Keratinocyte (primary cell): ENCODE results near the gene PDZRN4. TPM values are rescaled to one million over a fixed set of nuclear protein-coding genes. Genes with fewer than 3 reads are reported as not detected.

Experiments
- DNase-seq: peaks from one replicate; pipeline ENCODE4 v3.0.0-alpha.2; 2011; ENCODE audit warnings: low read depth, missing footprints, low spot score
- FAIRE-seq: peaks from 2 replicates; lab custom pipeline; 2011; peaks lifted over from hg19 to GRCh38; lab: Jason Lieb, UNC
- H2AFZ ChIP-seq: 2 replicates; pipeline ENCODE4 v1.6.0; 2012; ENCODE audit warnings: low read length, control low read depth, inconsistent platforms; ENCODE audit not compliant: control insufficient read depth
- H3K27ac ChIP-seq: 2 replicates; pipeline ENCODE4 v1.5.1; 2011; ENCODE audit warnings: low read length; ENCODE audit not compliant: control insufficient read depth, insufficient read depth
- H3K27me3 ChIP-seq: 3 replicates; pipeline ENCODE4 v1.6.0; 2011; ENCODE audit warnings: low read length; ENCODE audit not compliant: control insufficient read depth, insufficient read depth; ENCODE audit errors: extremely low read depth
- H3K36me3 ChIP-seq, 2 experiments: 2 replicates in 1 of 2; 3 replicates in 1 of 2; pipeline ENCODE4 v1.5.1; 2011; ENCODE audit warnings: low read length in 2 of 2, mild to moderate bottlenecking in 1 of 2; ENCODE audit not compliant: control insufficient read depth in 2 of 2, insufficient read depth in 2 of 2; ENCODE audit errors: extremely low read depth in 1 of 2
- H3K4me1 ChIP-seq: 3 replicates; pipeline ENCODE4 v1.5.1; 2011; ENCODE audit warnings: low read length; ENCODE audit not compliant: control insufficient read depth, insufficient read depth; ENCODE audit errors: extremely low read depth
- H3K4me2 ChIP-seq: 3 replicates; pipeline ENCODE4 v1.6.0; 2011; ENCODE audit warnings: low read depth, low read length; ENCODE audit not compliant: control insufficient read depth, insufficient read depth; ENCODE audit errors: extremely low read depth
- H3K4me3 ChIP-seq, 3 experiments: fragments of 200-600 bp in 1 of 3; sonication (generic) in 1 of 3; 2 replicates in 2 of 3; 3 replicates in 1 of 3; pipeline ENCODE4 v1.5.1; 2011 to 2016; ENCODE audit warnings: low read length in 3 of 3, mild to moderate bottlenecking in 3 of 3, control low read depth in 2 of 3, inconsistent platforms in 1 of 3, low read depth in 1 of 3, mixed read lengths in 1 of 3, mixed run types in 1 of 3, moderate library complexity in 1 of 3; ENCODE audit not compliant: control insufficient read depth in 2 of 3, insufficient read depth in 2 of 3; ENCODE audit errors: extremely low read depth in 1 of 3
- H3K79me2 ChIP-seq: 2 replicates; pipeline ENCODE4 v1.6.0; 2012; ENCODE audit warnings: low read length; ENCODE audit not compliant: control insufficient read depth, insufficient read depth
- H3K9ac ChIP-seq: 3 replicates; pipeline ENCODE4 v1.6.0; 2011; ENCODE audit warnings: low read length; ENCODE audit not compliant: control insufficient read depth, insufficient read depth; ENCODE audit errors: extremely low read depth
- H3K9me1 ChIP-seq: 3 replicates; pipeline ENCODE4 v1.6.0; 2011; ENCODE audit warnings: low read length; ENCODE audit not compliant: control insufficient read depth, insufficient read depth; ENCODE audit errors: extremely low read depth
- H3K9me3 ChIP-seq: 2 replicates; pipeline ENCODE4 v1.5.1; 2012; ENCODE audit warnings: low read depth, low read length; ENCODE audit not compliant: control insufficient read depth
- H4K20me1 ChIP-seq: 3 replicates; pipeline ENCODE4 v1.6.0; 2011; ENCODE audit warnings: low read length; ENCODE audit not compliant: control insufficient read depth, insufficient read depth; ENCODE audit errors: extremely low read depth
- EZH2 ChIP-seq: IDR thresholded peaks from one replicate; pipeline ENCODE4 v1.6.1; 2012; ENCODE audit warnings: inconsistent platforms, mild to moderate bottlenecking, low read length, moderate library complexity
- dilution Hi-C: fragments of 300-500 bp; cut with MboI; formaldehyde crosslinking; loops from one replicate; pipeline ENCODE4 v1.7.0; 2020; ENCODE audit warnings: low sequenced_read_pairs; ENCODE audit not compliant: extremely low pct_ligation_motif_present
- polyA plus RNA-seq, 5 experiments: library from polyadenylated mRNA; depleted of rRNA in 3 of 5; stranded (reverse) in 3 of 5; stranded (forward) in 1 of 5; unstranded in 1 of 5; fragments of >200 nt; gene quantifications; 1 replicate in 1 of 5; 2 replicates in 3 of 5; 3 replicates in 1 of 5; pipeline versions ENCODE4 v1.2.1 to v1.2.3, GENCODE V29; 2011 to 2012; ENCODE audit warnings: missing spikeins in 2 of 5, low read depth in 1 of 5, low replicate concordance in 1 of 5
- TF ChIP-seq, protein P1 (sequence below), 3 experiments: IDR thresholded peaks in 1 of 3; conservative IDR thresholded peaks in 1 of 3; optimal IDR thresholded peaks in 1 of 3; 2 replicates in 2 of 3; 3 replicates in 1 of 3; pipeline versions ENCODE3 to v1.5.1; 2011; ENCODE audit warnings: low read length in 3 of 3, mild to moderate bottlenecking in 3 of 3, moderate library complexity in 2 of 3, control low read depth in 1 of 3, inconsistent platforms in 1 of 3; ENCODE audit not compliant: insufficient read depth in 2 of 3; ENCODE audit errors: extremely low read depth in 1 of 3

Gene PDZRN4
- polyA plus RNA-seq, 1 donor (not counting 4 experiments of a cell fraction or from before 2014, with no cell fraction given) = not detected

GRCh38 chr12:41271489-41271888 is 83.4 kb downstream of the PDZRN4 start:
- DNase-seq = no peak
- dilution Hi-C loops = no loop called here
- no peaks in the 10 kb centered on the region for H3K27me3 ChIP-seq
- TF ChIP-seq, protein P1, sequence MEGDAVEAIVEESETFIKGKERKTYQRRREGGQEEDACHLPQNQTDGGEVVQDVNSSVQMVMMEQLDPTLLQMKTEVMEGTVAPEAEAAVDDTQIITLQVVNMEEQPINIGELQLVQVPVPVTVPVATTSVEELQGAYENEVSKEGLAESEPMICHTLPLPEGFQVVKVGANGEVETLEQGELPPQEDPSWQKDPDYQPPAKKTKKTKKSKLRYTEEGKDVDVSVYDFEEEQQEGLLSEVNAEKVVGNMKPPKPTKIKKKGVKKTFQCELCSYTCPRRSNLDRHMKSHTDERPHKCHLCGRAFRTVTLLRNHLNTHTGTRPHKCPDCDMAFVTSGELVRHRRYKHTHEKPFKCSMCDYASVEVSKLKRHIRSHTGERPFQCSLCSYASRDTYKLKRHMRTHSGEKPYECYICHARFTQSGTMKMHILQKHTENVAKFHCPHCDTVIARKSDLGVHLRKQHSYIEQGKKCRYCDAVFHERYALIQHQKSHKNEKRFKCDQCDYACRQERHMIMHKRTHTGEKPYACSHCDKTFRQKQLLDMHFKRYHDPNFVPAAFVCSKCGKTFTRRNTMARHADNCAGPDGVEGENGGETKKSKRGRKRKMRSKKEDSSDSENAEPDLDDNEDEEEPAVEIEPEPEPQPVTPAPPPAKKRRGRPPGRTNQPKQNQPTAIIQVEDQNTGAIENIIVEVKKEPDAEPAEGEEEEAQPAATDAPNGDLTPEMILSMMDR (optimal IDR thresholded peaks at IDR 0.05 in 1 of 3, IDR thresholded peaks at IDR 0.05 in 1 of 3, conservative IDR thresholded peaks at IDR 0.05 in 1 of 3; ENCODE audit: extremely low read depth in 1 of 3, insufficient read depth in 2 of 3, low read length in 3 of 3) = no peak
- TF ChIP-seq EZH2 = no peak
- no peaks in the 10 kb centered on the region for H3K9me1 ChIP-seq
- H3K4me2 ChIP-seq = no peak overlapping the region
- H3K9me3 ChIP-seq = no peaks in the 10 kb centered on the region
- H3K9ac ChIP-seq = no peak overlapping the region
- no peaks in the 10 kb centered on the region for H3K36me3 ChIP-seq
- no peaks in the 10 kb centered on the region for H4K20me1 ChIP-seq
- no peak overlapping the region for H3K27ac ChIP-seq
- FAIRE-seq = no peak
- H3K79me2 ChIP-seq = no peaks in the 10 kb centered on the region
- no peak overlapping the region for H3K4me3 ChIP-seq
- no peaks in the 10 kb centered on the region for H3K4me1 ChIP-seq
- H2AFZ ChIP-seq = no peak overlapping the region

DNA sequence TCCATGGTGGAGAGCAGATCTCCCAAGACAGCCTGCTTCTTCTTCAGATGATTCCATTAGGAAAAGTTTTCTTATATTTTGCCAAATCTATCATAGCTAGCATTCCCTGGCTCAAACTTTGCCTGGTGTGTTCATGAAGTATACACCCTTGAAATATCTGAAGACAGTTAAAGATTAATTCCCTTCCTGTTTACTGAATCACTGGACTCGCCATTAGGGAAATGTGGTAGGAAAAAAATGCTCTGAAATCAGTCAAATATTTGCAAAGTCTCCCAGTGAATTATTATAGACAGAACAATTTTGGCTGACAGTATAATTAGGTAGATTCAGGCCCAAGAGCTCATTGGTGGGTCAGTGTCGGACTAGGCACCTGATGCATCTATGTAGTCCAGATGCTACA is 86.5 kb downstream of the PDZRN4 start:
- Histone ChIP-seq H3K4me3 (no peak overlapping the region), H2AFZ (no peak overlapping the region), H4K20me1 (no peaks in the 10 kb centered on the region), H3K9me1 (no peaks in the 10 kb centered on the region), H3K27ac (no peak overlapping the region), H3K4me2 (no peak overlapping the region), H3K4me1 (no peaks in the 10 kb centered on the region), H3K9ac (no peak overlapping the region), H3K9me3 (no peaks in the 10 kb centered on the region), H3K36me3 (no peaks in the 10 kb centered on the region), H3K79me2 (no peaks in the 10 kb centered on the region), H3K27me3 (no peaks in the 10 kb centered on the region)
- dilution Hi-C loops = no loop called here
- TF ChIP-seq EZH2 = no peak
- TF ChIP-seq, protein P1 (optimal IDR thresholded peaks at IDR 0.05 in 1 of 3, IDR thresholded peaks at IDR 0.05 in 1 of 3, conservative IDR thresholded peaks at IDR 0.05 in 1 of 3; ENCODE audit: extremely low read depth in 1 of 3, insufficient read depth in 2 of 3, low read length in 3 of 3) = no peak
- DNase-seq = no peak
- no peak for FAIRE-seq
